Lung (tissue), 12 donors: Measurements from ENCODE around the gene OR2A12. TPM values are rescaled to one million over a fixed set of nuclear protein-coding genes. Genes with fewer than 3 reads are reported as not detected.
"Not testable (repeated sequence)": the region's sequence is repeated elsewhere in the genome, so short reads cannot be mapped to it uniquely, and the experiment has no call there.

ENCODE experiments used
- ATAC-seq: fragments of 200-7000 bp; cut with Tn5 transposase; one replicate; pipeline ENCODE4 v1.9.1; 2020; ENCODE audit warnings: moderate number of reproducible peaks; ENCODE audit not compliant: insufficient read depth, low FRiP score
- DNase-seq, 3 donors: peaks; one replicate each; pipeline ENCODE4 v3.0.0-alpha.2; 2013 to 2017
- H3K27ac ChIP-seq, 2 donors: one replicate each; pipeline ENCODE4 v1.5.1; 2013; ENCODE audit warnings: mild to moderate bottlenecking in 2 of 2, moderate library complexity in 2 of 2, control low read depth in 1 of 2, inconsistent platforms in 1 of 2, low read depth in 1 of 2, low read length in 1 of 2
- H3K27me3 ChIP-seq, 3 donors: one replicate each; pipeline ENCODE4 v1.5.1; 2013; ENCODE audit warnings: low read length in 2 of 3; ENCODE audit not compliant: control insufficient read depth in 3 of 3, insufficient read depth in 3 of 3
- H3K36me3 ChIP-seq, 4 donors: one replicate each; pipeline ENCODE4 v1.5.1; 2013; ENCODE audit warnings: low read length in 4 of 4, mild to moderate bottlenecking in 1 of 4, moderate library complexity in 1 of 4; ENCODE audit not compliant: control insufficient read depth in 4 of 4, insufficient read depth in 4 of 4
- H3K4me1 ChIP-seq, 5 donors: one replicate each; pipeline ENCODE4 v1.5.1; 2013; ENCODE audit warnings: low read length in 5 of 5, mild to moderate bottlenecking in 2 of 5, moderate library complexity in 1 of 5; ENCODE audit not compliant: control insufficient read depth in 5 of 5, insufficient read depth in 5 of 5
- H3K4me3 ChIP-seq: one replicate; pipeline ENCODE4 v1.5.1; 2013; ENCODE audit warnings: mild to moderate bottlenecking, control low read depth, moderate library complexity
- H3K9ac ChIP-seq, 2 donors: one replicate each; pipeline ENCODE4 v1.5.1; 2013; ENCODE audit warnings: low read length in 2 of 2, control low read depth in 1 of 2; ENCODE audit not compliant: insufficient read depth in 1 of 2
- H3K9me3 ChIP-seq, 4 donors: one replicate each; pipeline ENCODE4 v1.5.1; 2013; ENCODE audit warnings: low read length in 3 of 4, mild to moderate bottlenecking in 1 of 4, moderate library complexity in 1 of 4; ENCODE audit not compliant: control insufficient read depth in 4 of 4, insufficient read depth in 3 of 4
- WGBS, 2 donors: extraction: QIAGEN DNeasy Blood & Tissue Kit; methylation state at CpG; one replicate each; pipeline ENCODE4 v1.1.7; 2013; 5-methylcytosine and 5-hydroxymethylcytosine counted together
- polyA plus RNA-seq, 2 donors: library from polyadenylated mRNA; stranded (reverse); fragments of 200-250 nt; gene quantifications; one replicate each; pipeline ENCODE4 v1.2.1, GENCODE V29; 2013
- total RNA-seq, 2 donors: library from RNA; depleted of rRNA in 1 of 2; stranded (reverse); fragments of >200 nt in 1 of 2; gene quantifications; one replicate each; pipeline ENCODE4 v1.2.1, GENCODE V29; 2014 to 2021
- TF ChIP-seq, protein P1 (sequence below): IDR thresholded peaks from 2 replicates; pipeline ENCODE4 v1.5.1; 2012; ENCODE audit warnings: mild to moderate bottlenecking; ENCODE audit errors: control extremely low read depth, extremely low read depth
- donor health status: control.
- donor health status: control.
- donor health status: Bipolar disorder and iron deficiency.
- donor health status: healthy.
- donor health status: DM: yes; HTN: yes; CAD: no.

OR2A12 gene
- total and polyA plus RNA-seq, 4 donors, result 0.06 TPM; not detected in 3

GRCh38 chr7:144038887-144039286 lies 47.2 kb upstream of the OR2A12 start:
- Histone ChIP-seq H3K9me3 (no peaks in the 10 kb centered on the region), H3K9ac (no peak overlapping the region), H3K4me1 (peaks cover 0 to 21% (median 0%) of the 10 kb centered on the region in 5 donors), H3K27me3 (no peaks in the 10 kb centered on the region), H3K27ac (no peak overlapping the region), H3K36me3 (no peaks in the 10 kb centered on the region), H3K4me3 (no peak overlapping the region)
- DNase-seq (no peak), ATAC-seq (no peak)
- TF ChIP-seq, protein P1, sequence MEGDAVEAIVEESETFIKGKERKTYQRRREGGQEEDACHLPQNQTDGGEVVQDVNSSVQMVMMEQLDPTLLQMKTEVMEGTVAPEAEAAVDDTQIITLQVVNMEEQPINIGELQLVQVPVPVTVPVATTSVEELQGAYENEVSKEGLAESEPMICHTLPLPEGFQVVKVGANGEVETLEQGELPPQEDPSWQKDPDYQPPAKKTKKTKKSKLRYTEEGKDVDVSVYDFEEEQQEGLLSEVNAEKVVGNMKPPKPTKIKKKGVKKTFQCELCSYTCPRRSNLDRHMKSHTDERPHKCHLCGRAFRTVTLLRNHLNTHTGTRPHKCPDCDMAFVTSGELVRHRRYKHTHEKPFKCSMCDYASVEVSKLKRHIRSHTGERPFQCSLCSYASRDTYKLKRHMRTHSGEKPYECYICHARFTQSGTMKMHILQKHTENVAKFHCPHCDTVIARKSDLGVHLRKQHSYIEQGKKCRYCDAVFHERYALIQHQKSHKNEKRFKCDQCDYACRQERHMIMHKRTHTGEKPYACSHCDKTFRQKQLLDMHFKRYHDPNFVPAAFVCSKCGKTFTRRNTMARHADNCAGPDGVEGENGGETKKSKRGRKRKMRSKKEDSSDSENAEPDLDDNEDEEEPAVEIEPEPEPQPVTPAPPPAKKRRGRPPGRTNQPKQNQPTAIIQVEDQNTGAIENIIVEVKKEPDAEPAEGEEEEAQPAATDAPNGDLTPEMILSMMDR, result no peak
- WGBS, 2 donors, result 57 to 60% methylated on average over 4 of the region's 4 CpGs

DNA sequence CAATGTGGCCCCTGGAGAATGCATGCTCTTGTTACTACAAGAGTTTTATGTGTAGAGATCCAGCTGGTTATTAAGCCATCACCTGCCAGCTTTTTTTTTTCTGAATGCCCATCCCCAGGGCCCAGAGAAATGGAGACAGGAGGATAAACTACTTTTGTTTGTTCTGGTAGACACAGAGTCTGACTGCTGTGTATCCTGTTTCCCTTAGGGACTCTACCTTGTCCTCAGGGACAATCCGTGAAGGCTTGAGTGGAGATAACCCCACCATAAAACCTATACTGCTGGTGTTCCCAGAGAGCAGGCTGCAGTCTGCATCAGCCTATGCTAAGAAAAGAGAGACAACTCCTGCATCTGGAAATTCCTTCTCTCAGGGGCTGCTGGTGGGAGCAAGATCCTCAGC lies 37.4 kb upstream of the OR2A12 start, which contains the start of gene OR2A5:
Gene OR2A5, plus strand, starts transcription at position 301 of the 400 bp plus-strand sequence. CDS start 1,454 bp downstream, outside the sequence.
- H3K4me3 ChIP-seq, result no peak within 1 kb of the TSS
- no peaks in the 10 kb centered on the region for H3K36me3 ChIP-seq
- H3K9ac ChIP-seq, result no peak within 1 kb of the TSS
- H3K27ac ChIP-seq, result no peak within 1 kb of the TSS
- no peak for DNase-seq
- H3K27me3 ChIP-seq, result peaks cover 0 to 20% (median 0%) of the 10 kb centered on the region in 3 donors
- H3K4me1 ChIP-seq, result no peaks in the 10 kb centered on the region
- H3K9me3 ChIP-seq, result no peaks in the 10 kb centered on the region
- 68 to 78% methylated on average over 1 of the region's 1 CpG for WGBS, 2 donors
- TF ChIP-seq, protein P1, result no peak
- ATAC-seq, result no peak

DNA sequence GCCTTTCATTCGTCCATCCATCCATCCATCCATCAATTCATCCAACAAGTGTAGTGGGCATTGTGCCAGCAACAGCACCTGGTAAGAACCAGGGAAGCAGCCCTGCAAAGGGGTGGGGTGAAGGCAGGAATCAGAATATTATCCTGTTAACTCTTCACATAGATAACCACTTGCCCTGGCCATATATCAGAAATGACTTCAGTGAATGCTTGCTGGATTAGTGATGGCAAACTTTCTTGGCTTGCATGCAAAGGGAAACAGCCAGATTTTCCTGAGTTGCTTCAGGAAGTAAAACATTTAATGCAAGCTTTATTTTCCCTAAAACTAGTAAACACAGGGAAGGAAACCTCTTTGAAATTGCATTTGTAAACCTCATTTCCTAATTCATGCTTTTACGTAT lies 36.6 kb upstream of the OR2A12 start:
- Histone ChIP-seq H3K36me3 (no peaks in the 10 kb centered on the region), H3K9ac (no peak overlapping the region), H3K27me3 (peaks cover 0 to 20% (median 3%) of the 10 kb centered on the region in 3 donors), H3K4me1 (no peaks in the 10 kb centered on the region), H3K9me3 (peaks cover 0 to 3% (median 0%) of the 10 kb centered on the region in 4 donors), H3K27ac (no peak overlapping the region), H3K4me3 (no peak overlapping the region)
- DNase-seq (no peak), ATAC-seq (no peak)
- TF ChIP-seq, protein P1, result no peak
- 51 to 63% methylated on average over 2 of the region's 2 CpGs for WGBS, 2 donors

- H3K9ac ChIP-seq, result no peak overlapping the region
- no peak overlapping the region for H3K4me3 ChIP-seq
- peaks cover 0 to 3% (median 0%) of the 10 kb centered on the region in 4 donors for H3K9me3 ChIP-seq
- DNase-seq, result no peak
- no peaks in the 10 kb centered on the region for H3K36me3 ChIP-seq
- 85 to 91% methylated on average over 3 of the region's 3 CpGs for WGBS, 2 donors
- H3K27me3 ChIP-seq, result peaks cover 0 to 20% (median 3%) of the 10 kb centered on the region in 3 donors
- TF ChIP-seq, protein P1, result no peak
- no peaks in the 10 kb centered on the region for H3K4me1 ChIP-seq
- ATAC-seq, result no peak
- no peak overlapping the region for H3K27ac ChIP-seq
Observed at GRCh38 chr7:144050093-144050492, 36.0 kb upstream of the OR2A12 start.

DNA sequence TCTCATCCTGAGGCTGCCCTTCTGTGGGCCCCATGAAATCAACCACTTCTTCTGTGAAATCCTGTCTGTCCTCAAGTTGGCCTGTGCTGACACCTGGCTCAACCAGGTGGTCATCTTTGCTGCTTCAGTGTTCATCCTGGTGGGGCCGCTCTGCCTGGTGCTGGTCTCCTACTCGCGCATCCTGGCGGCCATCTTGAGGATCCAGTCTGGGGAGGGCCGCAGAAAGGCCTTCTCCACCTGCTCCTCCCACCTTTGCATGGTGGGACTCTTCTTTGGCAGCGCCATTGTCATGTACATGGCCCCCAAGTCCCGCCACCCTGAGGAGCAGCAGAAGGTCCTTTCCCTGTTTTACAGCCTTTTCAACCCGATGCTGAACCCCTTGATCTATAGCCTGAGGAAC lies 35.2 kb upstream of the OR2A12 start:
- not testable (repeated sequence) for DNase-seq, H3K9me3 ChIP-seq, H3K9ac ChIP-seq, H3K36me3 ChIP-seq, H3K27ac ChIP-seq, ATAC-seq, H3K4me3 ChIP-seq, H3K4me1 ChIP-seq
- H3K27me3 ChIP-seq, result peaks cover 0 to 20% (median 3%) of the 10 kb centered on the region in 3 donors
- WGBS, 2 donors, result 91 to 92% methylated on average over 8 of the region's 8 CpGs
